ENCODE measurements around the gene PRRT3. TPM values are rescaled to one million over a fixed set of nuclear protein-coding genes. Genes with fewer than 3 reads are reported as not detected.

Gene PRRT3
- 1.2 to 1.9 TPM (median 1.7 TPM) in 5 replicates for total RNA-seq (2022; extraction: Qiagen RNA extraction)

GRCh38 chr3:9951962-9952805 lies at the start of gene PRRT3:
TSS of gene PRRT3 (minus strand) at chr3:9952408. CDS start at chr3:9950115, 2,293 bp downstream.

GRCh38 chr3:9933561-9934234 lies 18.5 kb downstream of the PRRT3 start, which contains the start of gene CRELD1:
TSS of gene CRELD1 (plus strand) at chr3:9933834. CDS start at chr3:9934439, 605 bp downstream.

GRCh38 chr3:9916734-9917680 lies 35.2 kb downstream of the PRRT3 start, which contains the start of gene IL17RC:
TSS of gene IL17RC (plus strand) at chr3:9917098. CDS start at chr3:9917316, 218 bp downstream.

GRCh38 chr3:9902372-9903237 lies 49.6 kb downstream of the PRRT3 start, which contains the start of gene IL17RE:
TSS of gene IL17RE (plus strand) at chr3:9902848. CDS start at chr3:9902933, 85 bp downstream.

Other genes starting within 250 kb of the PRRT3 start
- 0.15 to 0.31 TPM (median 0.17 TPM) in 3 of 5 replicates, not detected in the others for gene CPNE9, start 248.6 kb downstream of the PRRT3 start, total RNA-seq (2022; extraction: Qiagen RNA extraction)
- 17.6 to 20.3 TPM (median 18.6 TPM) in 5 replicates for gene BRPF1, start 220.7 kb downstream of the PRRT3 start, total RNA-seq (2022; extraction: Qiagen RNA extraction)
- 12.7 to 21.2 TPM (median 16.9 TPM) in 5 replicates for gene OGG1, start 202.5 kb downstream of the PRRT3 start, total RNA-seq (2022; extraction: Qiagen RNA extraction)
- 12.3 to 18.0 TPM (median 16.3 TPM) in 5 replicates for gene CAMK1, start 182.5 kb downstream of the PRRT3 start, total RNA-seq (2022; extraction: Qiagen RNA extraction)
- gene TADA3, start 159.9 kb downstream of the PRRT3 start, total RNA-seq (2022; extraction: Qiagen RNA extraction): 54.5 to 60.5 TPM (median 59.9 TPM) in 5 replicates
- gene ARPC4, start 159.3 kb downstream of the PRRT3 start, total RNA-seq (2022; extraction: Qiagen RNA extraction): 153 to 231 TPM (median 158 TPM) in 5 replicates
- gene TTLL3, start 142.1 kb downstream of the PRRT3 start, total RNA-seq (2022; extraction: Qiagen RNA extraction): 6.0 to 8.3 TPM (median 7.0 TPM) in 5 replicates
- 50.4 to 59.0 TPM (median 55.8 TPM) in 5 replicates for gene RPUSD3, start 108.4 kb downstream of the PRRT3 start, total RNA-seq (2022; extraction: Qiagen RNA extraction)
- 50.4 to 66.9 TPM (median 56.5 TPM) in 5 replicates for gene CIDEC, start 72.2 kb downstream of the PRRT3 start, total RNA-seq (2022; extraction: Qiagen RNA extraction)
- gene JAGN1, start 61.8 kb downstream of the PRRT3 start, total RNA-seq (2022; extraction: Qiagen RNA extraction): 82.2 to 95.8 TPM (median 93.2 TPM) in 5 replicates
- gene IL17RE, start 49.6 kb downstream of the PRRT3 start, total RNA-seq (2022; extraction: Qiagen RNA extraction): 1.2 to 1.7 TPM (median 1.4 TPM) in 5 replicates
- 25.4 to 34.2 TPM (median 31.6 TPM) in 5 replicates for gene IL17RC, start 35.3 kb downstream of the PRRT3 start, total RNA-seq (2022; extraction: Qiagen RNA extraction)
- 10.5 to 14.9 TPM (median 13.2 TPM) in 5 replicates for gene CRELD1, start 18.6 kb downstream of the PRRT3 start, total RNA-seq (2022; extraction: Qiagen RNA extraction)
- 105 to 146 TPM (median 111 TPM) in 5 replicates for gene EMC3, start 34.4 kb upstream of the PRRT3 start, total RNA-seq (2022; extraction: Qiagen RNA extraction)
- 17.2 to 20.1 TPM (median 18.7 TPM) in 5 replicates for gene FANCD2, start 74.0 kb upstream of the PRRT3 start, total RNA-seq (2022; extraction: Qiagen RNA extraction)
- not detected in 5 replicates for gene FANCD2OS, start 155.8 kb upstream of the PRRT3 start, total RNA-seq (2022; extraction: Qiagen RNA extraction)
- 167 to 178 TPM (median 176 TPM) in 5 replicates for gene BRK1, start 163.3 kb upstream of the PRRT3 start, total RNA-seq (2022; extraction: Qiagen RNA extraction)
- 23.4 to 32.4 TPM (median 30.7 TPM) in 5 replicates for gene VHL, start 189.4 kb upstream of the PRRT3 start, total RNA-seq (2022; extraction: Qiagen RNA extraction)
- gene IRAK2, start 212.5 kb upstream of the PRRT3 start, total RNA-seq (2022; extraction: Qiagen RNA extraction): 15.6 to 20.5 TPM (median 16.6 TPM) in 5 replicates